GM08714 (cell line): ENCODE measurements around the gene PDLIM5.

ENCODE experiments used
- H3K4me3 ChIP-seq: fragments of 200-500 bp; sonication (Bioruptor generic); 2 replicates; pipeline ENCODE4 v1.5.1; 2014; ENCODE audit warnings: mild to moderate bottlenecking, low read length, inconsistent platforms
- ZNF274 ChIP-seq: IDR thresholded peaks from 2 replicates; pipeline ENCODE4 v1.6.1; 2012; ENCODE audit warnings: mild to moderate bottlenecking, low read depth, low read length

Gene PDLIM5

DNA sequence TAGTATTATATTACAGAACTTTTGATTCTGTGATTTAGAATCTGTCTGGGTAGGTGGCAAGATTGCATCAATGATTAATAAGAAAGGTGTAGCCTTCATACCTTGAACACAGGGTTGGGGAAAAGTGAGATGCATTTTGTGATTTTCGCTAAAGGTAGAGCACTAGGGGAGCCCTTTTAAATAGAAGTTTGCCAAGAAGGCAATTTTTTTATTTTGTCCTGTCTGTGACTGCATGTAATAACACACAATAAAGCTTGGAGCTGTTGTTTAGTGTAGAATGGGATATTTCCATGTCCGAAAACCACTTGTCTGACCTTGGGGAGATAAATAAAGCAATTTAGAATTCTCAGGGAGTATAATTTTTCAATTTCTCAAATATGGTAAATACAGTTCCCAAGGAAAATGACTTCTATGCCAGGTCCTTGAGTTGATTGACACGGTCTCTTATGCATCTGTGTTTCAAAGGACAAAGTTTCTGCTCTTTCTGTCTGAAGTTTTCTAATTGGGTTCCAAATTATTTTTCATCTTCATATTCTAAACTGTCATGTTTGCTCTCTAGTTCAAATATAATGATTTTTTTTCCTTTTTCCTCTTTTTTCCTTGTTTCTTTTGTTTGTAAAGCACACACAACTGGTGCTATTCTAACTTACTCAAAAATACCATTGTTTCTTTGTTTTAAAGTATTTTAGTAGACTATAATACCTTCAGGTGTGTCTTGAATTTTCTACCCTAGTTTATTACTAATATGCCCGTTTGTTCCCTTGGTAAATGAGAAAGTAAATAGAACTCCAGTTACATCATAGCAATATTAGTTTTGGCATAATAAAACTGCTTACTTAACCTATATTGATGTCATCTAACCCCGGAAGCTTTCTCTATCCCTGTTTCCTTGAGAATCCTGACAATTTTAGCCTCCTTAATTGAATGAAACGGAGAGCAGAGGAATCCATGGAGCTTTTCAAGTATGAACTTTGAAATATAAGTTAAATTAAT, 218.2 kb downstream of the PDLIM5 start:
- no peak for TF ChIP-seq ZNF274
- no peak overlapping the region for H3K4me3 ChIP-seq

GRCh38 chr4:94671113-94671512, 219.4 kb downstream of the PDLIM5 start:
- TF ChIP-seq ZNF274 = no peak
- H3K4me3 ChIP-seq = no peak overlapping the region

GRCh38 chr4:94673961-94674360, 222.2 kb downstream of the PDLIM5 start:
- TF ChIP-seq ZNF274 = no peak
- H3K4me3 ChIP-seq = no peak overlapping the region

- H3K4me3 ChIP-seq = no peak overlapping the region
- TF ChIP-seq ZNF274 = no peak
Observed at GRCh38 chr4:94676970-94677369, 225.2 kb downstream of the PDLIM5 start.

GRCh38 chr4:94678896-94679295, 227.2 kb downstream of the PDLIM5 start:
- TF ChIP-seq ZNF274 = no peak
- H3K4me3 ChIP-seq = no peak overlapping the region

GRCh38 chr4:94680176-94680862, 228.6 kb downstream of the PDLIM5 start:
- no peak overlapping the region for H3K4me3 ChIP-seq
- TF ChIP-seq ZNF274 = no peak

DNA sequence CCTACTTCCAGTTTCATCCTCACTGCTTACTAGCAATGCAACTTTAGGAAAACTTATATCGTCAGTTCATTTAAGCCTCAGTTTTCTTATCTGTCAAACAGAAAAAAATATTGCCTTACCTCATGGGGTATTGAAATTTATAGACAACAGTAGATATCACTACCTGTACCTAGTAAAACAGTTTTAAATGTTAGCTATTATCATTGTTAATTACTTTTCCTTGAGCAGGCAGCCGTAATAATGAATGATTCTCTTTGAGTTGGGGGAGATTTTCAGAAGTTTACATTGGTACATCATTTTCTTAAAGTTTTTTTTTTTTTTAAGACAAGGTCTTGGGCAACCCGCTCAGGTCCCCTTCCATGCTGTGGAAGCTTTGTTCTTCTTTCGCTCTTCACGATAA, 234.3 kb downstream of the PDLIM5 start:
- no peak overlapping the region for H3K4me3 ChIP-seq
- TF ChIP-seq ZNF274 = no peak

GRCh38 chr4:94689155-94689860, 237.6 kb downstream of the PDLIM5 start:
- TF ChIP-seq ZNF274 = no peak
- H3K4me3 ChIP-seq = no peak overlapping the region

DNA sequence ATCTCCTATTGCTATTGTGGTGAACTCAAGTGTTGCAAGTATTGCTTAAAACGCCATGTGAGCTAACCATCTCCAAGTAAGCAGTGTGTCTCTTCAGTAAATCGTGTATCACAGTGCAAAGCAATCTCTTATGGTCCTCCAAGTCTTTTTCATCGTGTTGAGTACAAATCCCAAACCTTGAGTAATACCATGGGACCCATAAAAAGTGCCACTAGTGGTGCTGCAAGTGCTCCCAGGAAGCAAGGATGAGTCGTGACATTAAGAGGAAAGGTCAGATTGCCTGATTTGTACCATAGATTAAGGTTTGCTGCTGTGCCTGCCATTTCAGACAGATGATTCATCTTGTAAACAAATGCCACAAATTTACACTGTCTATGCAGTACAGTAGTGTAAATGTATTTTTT, 239.1 kb downstream of the PDLIM5 start:
- TF ChIP-seq ZNF274 = no peak
- no peak overlapping the region for H3K4me3 ChIP-seq

DNA sequence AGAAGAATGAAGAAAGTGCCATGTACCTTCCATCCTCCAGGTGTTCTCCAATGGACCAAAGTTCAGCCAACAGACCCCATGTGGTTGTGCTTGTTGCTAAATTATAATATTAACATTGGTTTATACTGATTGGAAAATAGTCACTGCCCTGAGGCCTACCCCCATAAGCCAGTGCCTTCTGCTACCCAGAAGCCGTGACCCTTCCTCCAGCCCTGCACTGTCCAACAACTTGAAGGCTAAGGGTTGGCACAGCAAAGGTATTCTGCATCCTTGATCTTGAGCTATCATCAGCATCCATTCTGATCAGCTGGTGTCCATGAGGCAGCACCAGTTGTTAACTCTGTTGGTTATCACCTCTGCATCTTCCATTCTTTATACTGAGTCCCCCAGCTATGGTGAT, 239.8 kb downstream of the PDLIM5 start:
- no peak overlapping the region for H3K4me3 ChIP-seq
- TF ChIP-seq ZNF274 = no peak

- no peak for TF ChIP-seq ZNF274
- H3K4me3 ChIP-seq = no peak overlapping the region
Observed at GRCh38 chr4:94695384-94695783, 243.6 kb downstream of the PDLIM5 start.

- TF ChIP-seq ZNF274 = no peak
- H3K4me3 ChIP-seq = no peak overlapping the region
Observed at GRCh38 chr4:94698187-94698586, 246.4 kb downstream of the PDLIM5 start.

- TF ChIP-seq ZNF274 = no peak
- no peak overlapping the region for H3K4me3 ChIP-seq
Observed at GRCh38 chr4:94700298-94700697, 248.6 kb downstream of the PDLIM5 start.

- no peak overlapping the region for H3K4me3 ChIP-seq
Observed at GRCh38 chr4:94701631-94702300, 250.0 kb downstream of the PDLIM5 start.

More at GRCh38 chr4:94701631-94702300, 250.0 kb downstream of the PDLIM5 start:
- TF ChIP-seq ZNF274 = no peak
